Stimulated activated CD8-positive, alpha-beta memory T cell treated with anti-CD3 and anti-CD28 coated beads, Interleukin-7, amount 100 ng/mL, for 48 hours (primary cell): ENCODE data around the gene CHTF8.

Experiments
- DNase-seq, 2 donors: peaks; one replicate each; pipeline ENCODE4 v3.0.0-alpha.2; 2020; ENCODE audit warnings: low read depth in 1 of 2; ENCODE audit errors: extremely low read depth in 1 of 2

The CHTF8 gene

DNA sequence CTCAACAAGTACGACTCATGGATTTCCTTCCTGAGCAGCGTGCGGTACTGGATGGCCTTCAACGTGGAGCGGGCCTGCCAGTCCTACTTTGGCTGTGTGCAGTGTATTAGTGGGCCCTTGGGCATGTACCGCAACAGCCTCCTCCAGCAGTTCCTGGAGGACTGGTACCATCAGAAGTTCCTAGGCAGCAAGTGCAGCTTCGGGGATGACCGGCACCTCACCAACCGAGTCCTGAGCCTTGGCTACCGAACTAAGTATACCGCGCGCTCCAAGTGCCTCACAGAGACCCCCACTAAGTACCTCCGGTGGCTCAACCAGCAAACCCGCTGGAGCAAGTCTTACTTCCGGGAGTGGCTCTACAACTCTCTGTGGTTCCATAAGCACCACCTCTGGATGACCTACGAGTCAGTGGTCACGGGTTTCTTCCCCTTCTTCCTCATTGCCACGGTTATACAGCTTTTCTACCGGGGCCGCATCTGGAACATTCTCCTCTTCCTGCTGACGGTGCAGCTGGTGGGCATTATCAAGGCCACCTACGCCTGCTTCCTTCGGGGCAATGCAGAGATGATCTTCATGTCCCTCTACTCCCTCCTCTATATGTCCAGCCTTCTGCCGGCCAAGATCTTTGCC lies 17.9 kb downstream of the CHTF8 start:
- DNase-seq: no peak

DNA sequence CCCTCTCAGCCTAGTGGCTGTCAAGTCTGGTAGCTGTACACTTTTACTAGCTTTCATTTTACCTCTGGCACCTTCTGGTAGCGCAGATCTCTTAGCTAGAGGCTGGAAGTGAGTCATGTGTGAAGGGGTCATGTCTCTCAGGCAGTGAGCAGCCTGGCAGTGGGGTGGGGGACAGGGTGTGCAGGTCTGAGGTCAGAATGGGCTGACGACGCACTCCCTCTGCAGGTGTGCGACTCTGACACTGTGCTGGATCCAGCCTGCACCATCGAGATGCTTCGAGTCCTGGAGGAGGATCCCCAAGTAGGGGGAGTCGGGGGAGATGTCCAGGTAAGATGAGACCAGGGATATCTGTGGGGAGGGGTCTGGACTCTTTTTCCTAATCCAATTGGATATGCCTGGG lies 19.2 kb downstream of the CHTF8 start:
- no peak for DNase-seq

- peak in 1 of 2 donors; percentile 41 for DNase-seq
Measured at GRCh38 chr16:69112285-69113129, 19.9 kb downstream of the CHTF8 start.

DNA sequence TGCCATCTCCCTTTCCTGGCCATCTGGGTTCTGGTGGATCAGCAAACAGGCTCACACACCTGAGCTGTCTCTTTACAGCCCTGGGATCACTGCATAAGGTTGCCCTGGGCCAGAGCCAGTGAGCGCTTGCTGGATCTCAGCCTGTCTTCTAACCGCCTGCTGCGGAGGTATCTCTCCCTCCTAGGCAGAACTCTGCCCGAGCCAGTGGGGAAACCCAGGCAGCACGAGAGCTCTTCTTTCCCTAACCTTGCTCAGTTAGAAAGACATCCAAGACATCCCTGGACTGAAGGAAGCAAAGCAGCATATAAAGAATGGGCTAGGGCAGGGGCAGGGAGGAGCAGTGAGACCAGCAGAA lies 20.5 kb downstream of the CHTF8 start:
- DNase-seq: no peak

GRCh38 chr16:69111216-69111875 lies 21.0 kb downstream of the CHTF8 start:
- no peak for DNase-seq

- DNase-seq: no peak
Measured at GRCh38 chr16:69110406-69110805, 22.0 kb downstream of the CHTF8 start.

GRCh38 chr16:69109486-69110270 lies 22.7 kb downstream of the CHTF8 start:
- no peak for DNase-seq

DNA sequence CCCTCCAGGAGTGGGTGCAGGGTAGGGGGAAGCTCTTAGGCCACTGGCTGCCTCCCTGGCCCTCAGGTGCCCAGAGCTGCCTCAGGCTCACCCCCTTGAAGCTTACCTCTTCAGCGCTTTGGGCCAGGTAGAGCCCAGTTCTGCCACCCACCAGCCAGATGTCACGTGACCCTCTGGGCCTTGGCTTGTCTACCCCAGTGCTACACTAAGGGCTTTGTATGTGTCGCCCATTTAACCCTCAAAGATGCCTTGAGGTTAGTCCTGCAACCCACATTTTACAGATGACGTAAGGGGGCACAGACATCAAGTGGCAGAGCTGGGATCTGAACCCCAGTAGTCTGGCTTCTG lies 23.5 kb downstream of the CHTF8 start:
- DNase-seq: no peak

DNA sequence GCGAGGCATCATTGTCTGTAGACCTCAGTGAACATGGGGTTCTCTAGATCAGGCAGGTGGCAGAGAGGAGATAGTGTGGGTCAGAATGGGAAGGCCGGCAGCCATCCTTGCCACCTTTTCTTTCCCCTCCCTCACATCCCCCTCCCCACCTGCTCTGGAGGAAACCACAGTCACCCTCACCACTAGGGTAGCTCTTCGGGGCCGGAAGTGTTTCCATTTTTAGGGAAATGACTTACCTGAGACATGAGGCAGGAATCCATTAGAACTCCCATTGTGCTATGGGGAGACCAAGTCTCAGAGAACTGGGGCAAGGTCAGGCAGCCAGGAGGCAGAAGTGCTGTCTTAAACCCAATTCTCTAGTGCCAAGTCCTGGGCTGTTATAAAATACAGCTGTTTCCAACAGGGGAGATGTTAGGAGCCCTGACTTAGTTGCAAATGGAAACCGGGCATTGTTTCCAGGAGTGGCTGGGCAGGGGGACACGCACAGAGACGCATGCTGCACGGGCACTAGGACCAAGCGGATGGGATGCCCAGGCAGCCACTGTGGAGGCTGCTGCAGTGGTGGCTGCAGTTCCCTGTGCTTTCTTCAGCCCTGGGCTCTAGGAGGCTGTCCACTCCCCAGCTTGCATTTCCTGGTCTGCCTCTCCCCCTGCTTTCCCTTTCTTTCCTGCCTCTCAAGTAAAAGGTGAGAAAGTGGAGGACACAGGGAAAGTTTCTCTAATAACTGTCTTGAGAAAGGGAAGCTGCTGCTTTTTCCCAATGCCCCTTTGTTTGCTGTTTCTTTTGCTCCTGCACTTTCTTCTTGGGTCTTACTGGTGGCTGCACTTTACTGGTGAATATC lies 24.1 kb downstream of the CHTF8 start:
- no peak for DNase-seq

DNA sequence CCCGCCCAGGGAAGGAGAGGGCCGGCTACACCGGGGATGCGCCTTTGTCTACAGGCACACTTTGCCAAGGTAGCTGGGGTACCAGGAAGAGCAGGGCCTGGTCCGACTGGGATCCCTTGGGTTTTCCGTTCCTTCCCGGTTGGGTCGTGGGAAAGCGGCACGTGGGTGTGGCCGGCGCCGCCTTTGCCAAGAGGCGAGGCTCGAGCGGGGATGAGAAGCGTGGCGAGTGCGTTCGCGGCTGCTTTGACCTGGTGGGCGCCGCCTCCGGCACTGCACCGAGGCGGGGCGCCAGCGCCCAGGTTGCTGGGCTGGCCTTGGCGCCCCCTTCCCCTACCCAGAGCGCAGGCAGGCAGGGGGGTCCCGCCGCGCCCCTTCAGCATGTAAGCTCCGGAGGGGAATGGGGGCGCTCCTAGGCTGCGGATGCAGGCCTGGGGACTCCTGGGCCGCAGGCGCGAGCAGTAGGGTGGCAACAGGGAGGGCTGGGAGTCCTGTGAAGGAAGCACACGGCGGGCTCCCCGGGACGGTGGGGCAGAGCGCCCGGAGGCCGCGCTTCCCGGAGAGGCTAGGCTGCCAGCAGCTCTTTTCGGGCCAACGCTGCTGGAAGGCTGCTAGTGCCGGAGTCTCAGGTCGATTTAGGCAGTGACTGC lies 24.9 kb downstream of the CHTF8 start:
- DNase-seq: no peak

DNA sequence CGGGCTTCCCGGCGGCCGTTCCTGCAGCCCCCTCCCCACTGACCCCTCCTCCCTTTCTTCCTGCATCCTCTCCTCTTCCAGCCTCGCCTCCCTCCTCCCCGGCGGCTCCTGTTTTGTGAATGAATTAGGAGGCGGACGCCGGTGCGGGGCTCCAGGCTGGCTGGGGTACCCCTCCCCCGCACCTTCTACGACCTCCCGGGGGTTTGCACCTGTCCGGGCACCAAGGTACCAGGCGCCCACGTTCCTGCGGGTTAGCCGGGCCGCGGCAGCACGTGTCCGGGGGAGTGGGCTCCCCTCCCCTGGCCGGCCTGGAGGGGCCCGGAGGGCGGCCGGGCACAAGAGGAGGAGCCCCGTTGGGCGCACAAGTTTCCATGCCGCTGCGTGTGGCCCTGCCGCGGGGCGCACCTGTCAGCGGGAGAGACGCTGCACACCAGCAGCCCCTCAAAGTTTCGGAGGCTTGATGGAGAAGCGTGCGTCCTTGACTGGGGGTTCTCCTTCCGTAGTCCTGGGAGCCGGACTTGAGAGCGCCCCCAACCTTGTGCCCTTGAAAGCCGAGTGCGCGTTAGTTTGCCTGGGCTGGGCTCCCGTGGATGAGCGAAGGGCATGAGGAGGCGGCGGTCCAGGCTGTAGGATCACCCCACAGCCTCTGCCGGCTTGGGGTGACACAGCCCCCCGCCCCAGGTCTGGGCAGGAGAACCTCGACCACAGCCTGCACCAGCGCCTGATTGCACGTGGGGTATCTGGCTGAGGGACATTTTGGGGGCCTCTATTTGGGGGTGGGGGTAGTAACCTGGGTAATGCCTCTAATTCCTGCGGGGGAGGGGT lies 25.7 kb downstream of the CHTF8 start:
- DNase-seq: no peak

DNA sequence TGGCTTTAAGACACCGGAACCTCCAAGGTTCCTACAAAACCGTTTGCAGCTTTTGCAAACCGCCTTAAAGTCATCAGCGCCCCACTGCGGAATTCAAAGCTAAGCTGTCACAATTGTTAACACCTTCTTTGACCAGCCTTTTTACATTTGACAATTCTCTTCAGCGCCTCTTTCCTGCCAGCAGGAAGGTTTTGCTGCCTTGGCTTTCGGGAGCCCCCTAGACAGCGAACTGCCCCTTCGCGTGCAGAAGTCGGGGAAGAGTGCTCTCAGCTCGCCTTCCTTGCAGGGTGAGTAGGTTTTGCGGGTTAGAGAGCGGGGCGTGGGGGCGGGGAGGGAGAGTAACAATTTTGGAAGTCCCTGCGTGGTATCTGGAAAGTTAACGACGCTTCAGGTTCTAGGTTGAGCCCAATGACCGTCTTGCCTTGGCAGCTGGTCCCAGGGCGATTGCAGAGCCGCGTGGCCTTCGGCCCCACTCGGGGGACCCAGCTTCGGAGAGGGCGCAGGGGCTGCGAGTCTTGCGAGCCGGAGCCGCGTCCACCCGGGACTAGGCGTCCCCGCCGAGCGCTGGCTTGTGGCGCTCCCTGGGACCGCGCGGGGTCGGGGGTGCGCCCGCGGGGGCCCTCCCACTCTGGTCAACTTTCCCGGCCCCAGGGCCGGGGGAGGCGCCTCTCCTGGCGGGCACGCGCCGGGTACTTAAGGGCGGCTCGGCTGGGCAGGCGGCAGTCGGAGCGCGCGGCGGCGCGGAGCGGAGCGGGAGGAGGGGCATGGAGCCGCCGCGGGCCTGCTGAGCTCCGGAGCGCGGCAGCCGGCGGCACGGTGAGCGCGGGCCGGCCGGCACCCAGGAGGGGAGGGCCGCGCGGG lies 26.7 kb downstream of the CHTF8 start, which contains the start of gene HAS3:
Gene HAS3, plus strand, starts transcription at position 153 of the 861 bp plus-strand sequence. CDS start 3,743 bp downstream, outside the sequence.
- DNase-seq: no peak

GRCh38 chr16:69100071-69100691 lies 32.2 kb downstream of the CHTF8 start:
- no peak for DNase-seq

- no peak for DNase-seq
Measured at GRCh38 chr16:69095193-69095592, 37.2 kb downstream of the CHTF8 start.

DNA sequence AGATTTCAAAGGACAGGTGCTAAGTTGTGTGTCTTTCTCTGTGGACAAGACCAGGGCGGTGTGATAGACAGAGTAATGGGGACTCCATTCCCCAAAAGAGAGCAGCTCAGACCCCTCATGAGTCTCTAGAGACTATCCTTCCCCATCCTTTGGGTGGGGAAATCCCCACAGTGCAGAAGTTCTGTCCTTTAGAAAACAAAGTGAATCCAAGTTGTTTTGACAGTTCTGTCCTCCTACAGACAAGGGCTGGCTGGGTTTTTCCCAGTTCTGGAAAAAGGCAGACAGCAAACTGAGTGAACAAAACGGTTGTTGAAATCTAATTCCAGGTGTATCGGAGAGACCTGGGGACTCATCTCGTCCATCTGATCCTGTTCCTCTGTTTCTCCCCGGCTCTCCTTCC lies 37.9 kb downstream of the CHTF8 start:
- no peak for DNase-seq

DNA sequence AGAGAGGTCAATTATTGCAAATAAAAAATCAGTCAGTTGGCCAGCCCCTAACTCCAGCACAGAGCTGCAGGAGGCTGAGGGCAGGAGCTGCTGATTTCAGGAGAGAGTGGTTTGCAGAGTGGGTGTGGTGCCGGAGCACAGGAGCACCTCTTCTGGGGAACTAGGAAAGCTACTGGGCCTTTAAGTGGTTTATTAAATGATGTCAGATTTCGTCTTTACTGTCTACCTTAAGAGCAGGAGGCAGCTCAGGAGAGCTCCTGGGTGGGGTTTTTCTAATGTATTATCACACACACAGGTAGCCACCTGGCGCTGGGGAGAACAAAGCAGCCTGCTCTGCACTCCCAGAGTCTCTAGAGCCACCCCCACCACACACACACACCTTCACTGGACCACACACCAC lies 38.4 kb downstream of the CHTF8 start:
- DNase-seq: no peak

DNA sequence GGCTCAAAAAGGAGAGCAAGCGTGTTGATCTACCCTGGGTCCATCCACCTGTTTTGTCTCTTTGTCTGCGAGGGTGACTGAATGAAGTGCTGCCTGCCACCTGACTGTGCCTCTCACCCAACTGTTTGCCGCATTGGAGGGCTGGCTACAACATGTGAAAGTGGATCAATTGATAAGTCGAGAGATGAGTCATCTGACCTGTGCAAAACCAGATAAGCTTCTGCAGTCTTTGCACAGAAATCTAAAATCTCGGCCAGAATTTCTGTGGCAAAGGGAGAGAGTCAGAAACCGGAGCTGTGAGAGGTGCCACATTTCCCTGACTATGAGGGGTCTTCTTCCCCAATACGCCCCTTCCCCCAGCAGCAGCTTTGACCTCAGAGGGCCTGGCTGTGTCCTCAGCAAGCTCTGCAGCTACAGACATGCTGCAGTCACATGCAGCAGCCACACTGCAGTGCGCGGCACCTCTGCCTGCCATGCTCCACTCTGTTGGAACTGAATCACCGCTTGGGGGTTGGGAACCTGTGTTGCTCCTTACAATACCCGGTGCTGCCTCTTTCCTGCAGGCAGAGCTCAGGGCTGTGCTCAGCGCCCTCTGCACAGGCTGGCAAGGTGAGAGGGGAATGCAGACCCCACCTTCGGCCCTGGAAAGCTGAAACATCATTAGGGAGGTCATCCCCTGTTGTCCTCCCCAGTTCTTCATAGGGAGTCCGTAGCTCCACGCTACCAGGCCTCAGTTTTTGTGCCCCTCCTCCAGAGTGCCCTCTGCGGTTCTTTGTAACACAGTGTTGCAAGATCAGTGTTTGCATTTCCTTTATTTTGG lies 43.1 kb downstream of the CHTF8 start:
- peak in 1 of 2 donors; percentile 35 for DNase-seq
